ENCODE results near the gene SP9. TPM values are rescaled to one million over a fixed set of nuclear protein-coding genes. Genes with fewer than 3 reads are reported as not detected.

The SP9 gene
- total and polyA plus RNA-seq, 10 of the 15 experiments (the other 5 are each of a cell fraction or from before 2014, with no cell fraction given), result not detected

- in situ Hi-C loops (cut with MboI), result no loop called here
- FAIRE-seq (no peak), DNase-seq (ENCODE audit: low read depth, low spot score) (no peak), ATAC-seq (no peak; the same call in 2 of the 3 replicates)
- H3K4me1 ChIP-seq (ENCODE audit: control insufficient read depth, insufficient read depth, low read length), result peaks cover 11% of the 10 kb centered on the region
- no peak overlapping the region for H3K9ac ChIP-seq (ENCODE audit: control insufficient read depth, insufficient read depth, low read length)
- ChIA-PET POLR2A (interaction anchor here (0.6 kb wide), 1 partner anchor 24 kb away, joined by 3 read pairs; no protein-coding TSS in a partner anchor), SMC1A (ENCODE audit: uncharacterized antibody, unreplicated experiment) (interaction anchor here (1.4 kb wide), 1 partner anchor 13 kb away, joined by 3 read pairs; no protein-coding TSS in a partner anchor), RAD21 (ENCODE audit: unreplicated experiment) (interaction anchor here (1.0 kb wide), 1 partner anchor 13 kb away, joined by 4 read pairs; no protein-coding TSS in a partner anchor), CTCF (interaction anchor here (1.2 kb wide), 1 partner anchor 13 kb away, joined by 3 read pairs; no protein-coding TSS in a partner anchor)
- intact Hi-C loops (cut with micrococcal nuclease; ENCODE audit: unreplicated experiment), result no loop called here
- TF ChIP-seq SUZ12 (IDR thresholded peaks at IDR 0.05; ENCODE audit: unreplicated experiment), result no peak
- no peak for TF ChIP-seq YY1 (IDR thresholded peaks at IDR 0.05; ENCODE audit: low read depth, low read length)
- no peak for TF ChIP-seq NFIC (IDR thresholded peaks at IDR 0.05; ENCODE audit: low read depth, low read length)
- no peak for TF ChIP-seq ATF7 (IDR thresholded peaks at IDR 0.05; ENCODE audit: low read depth)
- no peak for TF ChIP-seq SREBF2 (IDR thresholded peaks at IDR 0.05; ENCODE audit: low read length)
- TF ChIP-seq SREBF1 (IDR thresholded peaks at IDR 0.05; ENCODE audit: low read length), result no peak
- no peak for TF ChIP-seq TCF12 (IDR thresholded peaks at IDR 0.05; ENCODE audit: low read depth, low read length)
- no peak for TF ChIP-seq GATAD2B (conservative IDR thresholded peaks at IDR 0.05; ENCODE audit: low read depth)
- no peak for TF ChIP-seq IRF3 (IDR thresholded peaks at IDR 0.05)
- no peak for TF ChIP-seq MXI1 (IDR thresholded peaks at IDR 0.05; ENCODE audit: low read depth, low read length)
- H3K4me2 ChIP-seq (ENCODE audit: control insufficient read depth, insufficient read depth), result no peak overlapping the region
- H3K27ac ChIP-seq (ENCODE audit: control insufficient read depth, insufficient read depth), result no peak overlapping the region
- WGBS (ENCODE audit: insufficient coverage, insufficient replicate concordance, low lambda C conversion rate, missing lambda C conversion rate), result 30% methylated on average over 41 of the region's 44 CpGs
- no peaks in the 10 kb centered on the region; the same call in 2 of the 3 replicates for H3K9me3 ChIP-seq (replicated peaks; ENCODE audit: control insufficient read depth, insufficient read depth, low read length)
- H4K20me1 ChIP-seq (ENCODE audit: control insufficient read depth, insufficient read depth), result no peaks in the 10 kb centered on the region
- H2AFZ ChIP-seq (ENCODE audit: control insufficient read depth, low read depth, low read length), result no peak overlapping the region
- no peak overlapping the region for H3K4me3 ChIP-seq
- no TSS peak for BruUV-seq (replicated peaks)
- H3K36me3 ChIP-seq (ENCODE audit: control insufficient read depth in 2 of 2, insufficient read depth in 2 of 2, low read length in 1 of 2), result no peaks in the 10 kb centered on the region
- no peaks in the 10 kb centered on the region for H3K79me2 ChIP-seq (ENCODE audit: control insufficient read depth, insufficient read depth, low read length)
- peaks cover 17 to 36% of the 10 kb centered on the region in 2 experiments for H3K27me3 ChIP-seq (replicated peaks in 1 of 2; ENCODE audit: control insufficient read depth in 2 of 2, insufficient read depth in 2 of 2, low read length in 1 of 2)
These were observed 6.4 kb upstream of the SP9 start for GRCh38 chr2:174328114-174328960.

Measured in GM12878 (cell line).